ENCODE data around the gene RRBP1. TPM values are rescaled to one million over a fixed set of nuclear protein-coding genes. Genes with fewer than 3 reads are reported as not detected.
"Not testable (repeated sequence)": the region's sequence is repeated elsewhere in the genome, so short reads cannot be mapped to it uniquely, and the experiment has no call there.

RRBP1 gene
- total RNA-seq, 6 donors from 2014 or later: 143 to 256 (median 172) TPM

- no peak overlapping the region for H3K4me3 ChIP-seq
- no peaks in the 10 kb centered on the region for H3K36me3 ChIP-seq
- 88 to 91% methylated on average over 12 of the region's 12 CpGs for WGBS, 2 donors
- no peak overlapping the region for H3K27ac ChIP-seq
- DNase-seq (no peak), ATAC-seq (ENCODE audit: low FRiP score in 2 of 2) (no peak)
- no peaks in the 10 kb centered on the region for H3K27me3 ChIP-seq
- TF ChIP-seq POLR2A (IDR thresholded peaks at IDR 0.05): no peak
- TF ChIP-seq EP300 (IDR thresholded peaks at IDR 0.05): no peak
- TF ChIP-seq CTCF (IDR thresholded peaks at IDR 0.05): no peak
- no peak for TF ChIP-seq POLR2AphosphoS5 (IDR thresholded peaks at IDR 0.05)
- H3K9me3 ChIP-seq: no peaks in the 10 kb centered on the region
- H3K4me1 ChIP-seq: no peaks in the 10 kb centered on the region
These were observed 27.6 kb upstream of the RRBP1 start for GRCh38 chr20:17709361-17710293.

GRCh38 chr20:17708675-17709360, 26.8 kb upstream of the RRBP1 start:
- H3K36me3 ChIP-seq: no peaks in the 10 kb centered on the region
- TF ChIP-seq POLR2AphosphoS5 (IDR thresholded peaks at IDR 0.05) (no peak), EP300 (IDR thresholded peaks at IDR 0.05) (no peak), POLR2A (IDR thresholded peaks at IDR 0.05) (no peak), CTCF (IDR thresholded peaks at IDR 0.05) (no peak)
- DNase-seq (no peak), ATAC-seq (ENCODE audit: low FRiP score in 2 of 2) (no peak)
- H3K9me3 ChIP-seq: no peaks in the 10 kb centered on the region
- 71% methylated on average over 7 of the region's 7 CpGs for WGBS, 2 donors
- H3K4me3 ChIP-seq: no peak overlapping the region
- no peaks in the 10 kb centered on the region for H3K4me1 ChIP-seq
- H3K27me3 ChIP-seq: no peaks in the 10 kb centered on the region
- H3K27ac ChIP-seq: no peak overlapping the region

GRCh38 chr20:17707951-17708350, 25.9 kb upstream of the RRBP1 start:
- H3K27me3 ChIP-seq; H3K4me1 ChIP-seq; ATAC-seq (ENCODE audit: low FRiP score in 2 of 2); H3K36me3 ChIP-seq; H3K9me3 ChIP-seq; H3K4me3 ChIP-seq; DNase-seq; H3K27ac ChIP-seq: not testable (repeated sequence)
- 85 to 88% methylated on average over 3 of the region's 3 CpGs for WGBS, 2 donors

DNA sequence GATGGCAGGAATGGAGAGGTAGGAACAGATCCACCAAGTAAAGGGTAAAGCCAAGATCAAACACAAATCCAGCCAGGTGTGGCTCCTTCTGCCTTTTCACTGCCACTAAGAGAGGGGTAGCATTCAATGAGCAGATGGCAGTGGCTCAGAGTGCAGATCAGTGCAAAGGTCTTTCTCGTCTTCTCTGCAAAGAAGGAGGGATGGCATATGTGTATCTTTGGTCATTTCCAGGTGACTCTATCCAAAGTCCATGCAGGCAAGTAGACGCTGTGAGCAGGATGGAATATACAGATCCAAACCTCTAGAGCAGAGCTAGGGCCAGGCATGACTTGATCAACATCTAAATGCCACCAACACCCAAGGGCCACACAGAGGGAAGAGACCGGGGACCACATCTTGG, 24.6 kb upstream of the RRBP1 start:
- H3K4me3 ChIP-seq: no peak overlapping the region
- no peaks in the 10 kb centered on the region for H3K9me3 ChIP-seq
- no peak overlapping the region for H3K27ac ChIP-seq
- no peak for TF ChIP-seq EP300 (IDR thresholded peaks at IDR 0.05)
- no peak for TF ChIP-seq CTCF (IDR thresholded peaks at IDR 0.05)
- no peak for TF ChIP-seq POLR2A (IDR thresholded peaks at IDR 0.05)
- no peak for TF ChIP-seq POLR2AphosphoS5 (IDR thresholded peaks at IDR 0.05)
- no peaks in the 10 kb centered on the region for H3K27me3 ChIP-seq
- DNase-seq (no peak), ATAC-seq (ENCODE audit: low FRiP score in 2 of 2) (no peak)
- 64 to 86% methylated on average over 2 to 3 of the region's 3 CpGs for WGBS, 2 donors
- H3K36me3 ChIP-seq: no peaks in the 10 kb centered on the region
- H3K4me1 ChIP-seq: no peaks in the 10 kb centered on the region

DNA sequence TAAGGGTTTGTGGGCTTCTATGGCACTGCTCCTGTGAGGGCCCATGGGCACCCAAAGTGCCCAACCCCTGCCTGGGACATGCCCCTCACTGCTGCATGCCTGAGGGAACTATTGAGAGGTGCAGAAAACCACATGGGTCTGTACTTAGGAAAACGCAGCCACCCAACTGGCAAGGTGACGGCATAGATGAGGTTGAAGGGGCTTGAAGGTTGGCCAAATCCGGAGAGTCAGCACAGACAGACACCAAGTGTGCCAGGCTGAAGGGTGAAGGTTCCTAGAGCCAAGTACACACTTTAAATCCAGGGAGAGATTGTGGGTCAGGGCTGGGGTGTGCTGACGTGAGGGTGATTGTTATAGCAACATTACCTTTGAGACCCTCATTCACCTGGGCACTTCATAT, 23.9 kb upstream of the RRBP1 start:
- Histone ChIP-seq H3K36me3 (no peaks in the 10 kb centered on the region), H3K4me3 (no peak overlapping the region), H3K9me3 (no peaks in the 10 kb centered on the region), H3K27me3 (no peaks in the 10 kb centered on the region), H3K4me1 (no peaks in the 10 kb centered on the region), H3K27ac (no peak overlapping the region)
- no peak for DNase-seq
- 73 to 90% methylated on average over 4 of the region's 4 CpGs for WGBS, 2 donors
- ATAC-seq (ENCODE audit: low FRiP score in 2 of 2): no peak
- TF ChIP-seq CTCF (IDR thresholded peaks at IDR 0.05): no peak
